ENCODE data around the gene PCDHB11.
"Not testable (repeated sequence)": the region's sequence is repeated elsewhere in the genome, so short reads cannot be mapped to it uniquely, and the experiment has no call there.

PCDHB11 gene

GRCh38 chr5:141241496-141241895 lies 42.1 kb downstream of the PCDHB11 start:
- Histone ChIP-seq H3K4me3 (ENCODE audit: extremely low read depth, insufficient read depth, low read length, poor library complexity, severe bottlenecking) (no peak overlapping the region), H3K36me3 (ENCODE audit: control insufficient read depth, insufficient read depth, low read length) (no peaks in the 10 kb centered on the region), H3K9me3 (ENCODE audit: control insufficient read depth, low read length) (peaks cover 51% of the 10 kb centered on the region), H3K27ac (ENCODE audit: low read depth, low read length, severe bottlenecking) (no peak overlapping the region), H3K4me1 (ENCODE audit: control insufficient read depth, insufficient read depth, low read length, poor library complexity, severe bottlenecking) (no peaks in the 10 kb centered on the region)
- 96 to 97% methylated on average over 37 to 43 of the region's 43 CpGs for WGBS, 2 experiments (ENCODE audit: insufficient coverage in 2 of 2)

- WGBS, 2 experiments (ENCODE audit: insufficient coverage in 2 of 2), result 78 to 86% methylated on average over 14 of the region's 16 CpGs
- H3K9me3 ChIP-seq (ENCODE audit: control insufficient read depth, low read length), result peaks cover 41% of the 10 kb centered on the region
Measured at GRCh38 chr5:141245250-141245717, 45.9 kb downstream of the PCDHB11 start, which contains the start of gene PCDHB15. Gene PCDHB15 (plus strand): TSS chr5:141245395. CDS start chr5:141245579, 184 bp downstream.

GRCh38 chr5:141246971-141247370 lies 47.5 kb downstream of the PCDHB11 start:
- 97% methylated on average over 16 of the region's 42 CpGs; no CpG with 5 or more reads in 1 of the 2 experiments for WGBS, 2 experiments (ENCODE audit: insufficient coverage in 2 of 2)
- not testable (repeated sequence) for H3K27ac ChIP-seq (ENCODE audit: low read depth, low read length, severe bottlenecking); H3K36me3 ChIP-seq (ENCODE audit: control insufficient read depth, insufficient read depth, low read length); H3K4me3 ChIP-seq (ENCODE audit: extremely low read depth, insufficient read depth, low read length, poor library complexity, severe bottlenecking); H3K4me1 ChIP-seq (ENCODE audit: control insufficient read depth, insufficient read depth, low read length, poor library complexity, severe bottlenecking)
- H3K9me3 ChIP-seq (ENCODE audit: control insufficient read depth, low read length), result peaks cover 46% of the 10 kb centered on the region

More at GRCh38 chr5:141245250-141245717, 45.9 kb downstream of the PCDHB11 start, which contains the start of gene PCDHB15:
- H3K4me1 ChIP-seq (ENCODE audit: control insufficient read depth, insufficient read depth, low read length, poor library complexity, severe bottlenecking), result no peaks in the 10 kb centered on the region
- H3K27ac ChIP-seq (ENCODE audit: low read depth, low read length, severe bottlenecking), result no peak within 1 kb of the TSS
- no peaks in the 10 kb centered on the region for H3K36me3 ChIP-seq (ENCODE audit: control insufficient read depth, insufficient read depth, low read length)
- no peak within 1 kb of the TSS for H3K4me3 ChIP-seq (ENCODE audit: extremely low read depth, insufficient read depth, low read length, poor library complexity, severe bottlenecking)

GRCh38 chr5:141247434-141247833 lies 48.0 kb downstream of the PCDHB11 start:
- not testable (repeated sequence) for H3K36me3 ChIP-seq (ENCODE audit: control insufficient read depth, insufficient read depth, low read length); H3K27ac ChIP-seq (ENCODE audit: low read depth, low read length, severe bottlenecking); H3K4me1 ChIP-seq (ENCODE audit: control insufficient read depth, insufficient read depth, low read length, poor library complexity, severe bottlenecking); H3K4me3 ChIP-seq (ENCODE audit: extremely low read depth, insufficient read depth, low read length, poor library complexity, severe bottlenecking)
- H3K9me3 ChIP-seq (ENCODE audit: control insufficient read depth, low read length), result peaks cover 46% of the 10 kb centered on the region
- 94 to 97% methylated on average over 23 to 31 of the region's 34 CpGs for WGBS, 2 experiments (ENCODE audit: insufficient coverage in 2 of 2)

GRCh38 chr5:141250576-141250975 lies 51.1 kb downstream of the PCDHB11 start:
- no peaks in the 10 kb centered on the region for H3K4me1 ChIP-seq (ENCODE audit: control insufficient read depth, insufficient read depth, low read length, poor library complexity, severe bottlenecking)
- H3K27ac ChIP-seq (ENCODE audit: low read depth, low read length, severe bottlenecking), result no peak overlapping the region
- H3K4me3 ChIP-seq (ENCODE audit: extremely low read depth, insufficient read depth, low read length, poor library complexity, severe bottlenecking), result no peak overlapping the region
- H3K36me3 ChIP-seq (ENCODE audit: control insufficient read depth, insufficient read depth, low read length), result no peaks in the 10 kb centered on the region
- peaks cover 34% of the 10 kb centered on the region for H3K9me3 ChIP-seq (ENCODE audit: control insufficient read depth, low read length)

All from mesodermal cell (in vitro differentiated cells).